Esophagus muscularis mucosa (tissue), 3 donors: ENCODE results near the gene TBX2.

Experiments
- POLR2A ChIP-seq: fragments of 450-650 bp; IDR thresholded peaks from one replicate; pipeline ENCODE4 v1.6.1; 2017; ENCODE audit warnings: antibody characterized with exemption, moderate library complexity, mild to moderate bottlenecking, low read depth
- POLR2AphosphoS5 ChIP-seq, 2 donors: sonication (generic); formaldehyde crosslinking; IDR thresholded peaks; one replicate each; pipeline ENCODE4 v1.6.1; 2017; ENCODE audit warnings: antibody characterized with exemption in 2 of 2
- TF ChIP-seq, protein P1 (sequence below), 3 experiments: fragments of 200-600 bp in 2 of 3; fragments of 450-650 bp in 1 of 3; sonication (generic) in 2 of 3; IDR thresholded peaks; one replicate each; pipeline ENCODE4 v1.5.1; 2017 to 2019; ENCODE audit warnings: antibody characterized with exemption in 3 of 3, mild to moderate bottlenecking in 2 of 3, moderate library complexity in 1 of 3

DNA sequence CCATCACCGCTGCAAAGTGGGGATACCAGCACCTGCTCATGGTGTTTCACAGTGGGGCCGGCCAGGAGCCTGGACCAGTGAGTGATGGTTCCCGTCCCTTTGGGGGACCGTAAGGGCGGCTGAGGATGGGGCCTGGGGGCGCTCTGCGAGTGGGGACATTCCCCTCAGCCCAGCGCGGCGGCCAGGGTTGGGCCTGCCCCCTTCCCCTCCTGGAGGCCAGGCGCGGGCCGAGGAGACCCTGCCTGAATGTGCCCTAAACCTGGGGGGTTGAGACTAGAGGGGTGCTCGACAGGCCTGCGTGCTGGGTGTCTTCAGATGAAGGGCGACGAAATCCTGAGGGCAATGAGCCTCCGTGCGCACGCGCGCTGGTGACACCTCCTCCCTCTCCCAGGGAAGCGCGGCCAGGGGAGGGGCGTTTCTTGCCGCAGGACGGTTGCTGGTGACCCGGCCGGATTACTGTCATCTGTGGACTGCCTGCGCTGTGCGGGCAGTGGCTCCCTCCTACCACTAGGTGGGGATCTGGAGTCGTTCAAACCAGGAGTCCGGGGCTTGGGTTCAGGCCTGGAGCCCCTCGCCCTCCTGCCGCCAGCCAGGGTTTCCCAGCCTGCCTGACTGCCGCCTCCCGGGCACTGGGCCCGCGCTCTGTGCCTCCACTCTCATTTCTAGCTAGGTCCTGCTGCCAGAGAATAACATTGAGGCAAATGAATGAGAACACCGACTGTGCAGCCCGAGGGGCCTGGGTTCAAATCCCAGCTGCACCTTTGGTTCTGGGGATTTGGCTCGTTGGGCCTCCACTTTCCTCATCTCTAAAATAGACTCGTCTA lies 17.1 kb downstream of the TBX2 start:
- TF ChIP-seq POLR2A (no peak), POLR2AphosphoS5 (IDR thresholded peaks at IDR 0.05) (peak in 1 of 2 donors; percentile 74)
- TF ChIP-seq, protein P1, sequence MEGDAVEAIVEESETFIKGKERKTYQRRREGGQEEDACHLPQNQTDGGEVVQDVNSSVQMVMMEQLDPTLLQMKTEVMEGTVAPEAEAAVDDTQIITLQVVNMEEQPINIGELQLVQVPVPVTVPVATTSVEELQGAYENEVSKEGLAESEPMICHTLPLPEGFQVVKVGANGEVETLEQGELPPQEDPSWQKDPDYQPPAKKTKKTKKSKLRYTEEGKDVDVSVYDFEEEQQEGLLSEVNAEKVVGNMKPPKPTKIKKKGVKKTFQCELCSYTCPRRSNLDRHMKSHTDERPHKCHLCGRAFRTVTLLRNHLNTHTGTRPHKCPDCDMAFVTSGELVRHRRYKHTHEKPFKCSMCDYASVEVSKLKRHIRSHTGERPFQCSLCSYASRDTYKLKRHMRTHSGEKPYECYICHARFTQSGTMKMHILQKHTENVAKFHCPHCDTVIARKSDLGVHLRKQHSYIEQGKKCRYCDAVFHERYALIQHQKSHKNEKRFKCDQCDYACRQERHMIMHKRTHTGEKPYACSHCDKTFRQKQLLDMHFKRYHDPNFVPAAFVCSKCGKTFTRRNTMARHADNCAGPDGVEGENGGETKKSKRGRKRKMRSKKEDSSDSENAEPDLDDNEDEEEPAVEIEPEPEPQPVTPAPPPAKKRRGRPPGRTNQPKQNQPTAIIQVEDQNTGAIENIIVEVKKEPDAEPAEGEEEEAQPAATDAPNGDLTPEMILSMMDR (IDR thresholded peaks at IDR 0.05): peak in 2 of 3 experiments; percentile 89 to 91
